Epithelial cell of esophagus (primary cell): ENCODE data around the gene PARP14.

Experiments
- DNase-seq: peaks from one replicate; pipeline ENCODE4 v3.0.0; 2010; ENCODE audit warnings: low read depth
- H3K4me3 ChIP-seq: 2 replicates; pipeline ENCODE4 v1.5.1; 2011; ENCODE audit warnings: mild to moderate bottlenecking, low read length, control low read depth
- CTCF ChIP-seq: IDR thresholded peaks from 2 replicates; pipeline ENCODE4 v1.5.1; 2011; ENCODE audit warnings: low read depth, mild to moderate bottlenecking, low read length, control low read depth, inconsistent platforms; ENCODE audit not compliant: insufficient read depth; ENCODE audit errors: missing control alignments

PARP14 gene

GRCh38 chr3:122755491-122755890 lies 74.9 kb downstream of the PARP14 start:
- no peak for DNase-seq
- H3K4me3 ChIP-seq, result no peak overlapping the region
- no peak for TF ChIP-seq CTCF

- no peak for DNase-seq
- no peak for TF ChIP-seq CTCF
- no peak overlapping the region for H3K4me3 ChIP-seq
These were observed 78.4 kb downstream of the PARP14 start for GRCh38 chr3:122758877-122759560.

- TF ChIP-seq CTCF, result no peak
- no peak for DNase-seq
These were observed 80.0 kb downstream of the PARP14 start for GRCh38 chr3:122760453-122761271.

GRCh38 chr3:122766430-122766829 lies 85.8 kb downstream of the PARP14 start:
- DNase-seq, result no peak
- TF ChIP-seq CTCF, result no peak
- H3K4me3 ChIP-seq, result no peak overlapping the region

More at GRCh38 chr3:122760453-122761271, 80.0 kb downstream of the PARP14 start:
- H3K4me3 ChIP-seq, result no peak overlapping the region

GRCh38 chr3:122767540-122768372 lies 87.1 kb downstream of the PARP14 start:
- H3K4me3 ChIP-seq, result no peak overlapping the region
- DNase-seq, result no peak
- no peak for TF ChIP-seq CTCF

GRCh38 chr3:122770521-122771202 lies 90.0 kb downstream of the PARP14 start:
- no peak overlapping the region for H3K4me3 ChIP-seq
- no peak for DNase-seq
- TF ChIP-seq CTCF, result no peak
